SJCRH30 (cell line): ENCODE measurements around the gene NR2F6. TPM values are rescaled to one million over a fixed set of nuclear protein-coding genes. Genes with fewer than 3 reads are reported as not detected.
"Not testable (repeated sequence)": the region's sequence is repeated elsewhere in the genome, so short reads cannot be mapped to it uniquely, and the experiment has no call there.

Experiments
- DNase-seq, 2 experiments: peaks; one replicate each; pipeline ENCODE4 v3.0.0-alpha.2; 2015 to 2020
- H3K27ac ChIP-seq: fragments of 250-450 bp; sonication (Bioruptor Pico); 2 replicates; pipeline ENCODE4 v1.5.1; 2020; ENCODE audit warnings: mild to moderate bottlenecking, moderate library complexity
- H3K27me3 ChIP-seq: fragments of 250-450 bp; sonication (Bioruptor Pico); 2 replicates; pipeline ENCODE4 v1.5.1; 2020; ENCODE audit warnings: mild to moderate bottlenecking, moderate library complexity
- H3K36me3 ChIP-seq: fragments of 250-450 bp; sonication (Bioruptor Pico); 2 replicates; pipeline ENCODE4 v1.5.1; 2020; ENCODE audit warnings: mild to moderate bottlenecking, moderate library complexity
- H3K4me1 ChIP-seq: fragments of 250-450 bp; sonication (Bioruptor Pico); 2 replicates; pipeline ENCODE4 v1.5.1; 2020; ENCODE audit warnings: mild to moderate bottlenecking, moderate library complexity
- H3K4me3 ChIP-seq: fragments of 250-450 bp; sonication (Bioruptor Pico); 2 replicates; pipeline ENCODE4 v1.5.1; 2020; ENCODE audit warnings: mild to moderate bottlenecking, moderate library complexity
- H3K9me3 ChIP-seq: fragments of 250-450 bp; sonication (Bioruptor Pico); replicated peaks from 2 replicates; pipeline ENCODE4 v1.5.1; 2020; ENCODE audit warnings: mild to moderate bottlenecking, moderate library complexity
- total RNA-seq: library from RNA; depleted of rRNA; stranded (reverse); fragments of >200 nt; shearing (Covaris generic); gene quantifications from 2 replicates; pipeline ENCODE4 v1.2.3, GENCODE V29; 2014; rRNA removed

Gene NR2F6
- total RNA-seq, 1 experiment from 2014 or later: 41.0 TPM

- no peak for DNase-seq
- H3K9me3 ChIP-seq: no peaks in the 10 kb centered on the region
- H3K27ac ChIP-seq: no peak overlapping the region
- H3K4me3 ChIP-seq: no peak overlapping the region
- peaks cover 50% of the 10 kb centered on the region for H3K36me3 ChIP-seq
- no peaks in the 10 kb centered on the region for H3K27me3 ChIP-seq
- H3K4me1 ChIP-seq: no peaks in the 10 kb centered on the region
These were observed 45.2 kb downstream of the NR2F6 start for GRCh38 chr19:17200408-17201079.

- Histone ChIP-seq H3K9me3 (no peaks in the 10 kb centered on the region), H3K4me1 (no peaks in the 10 kb centered on the region), H3K36me3 (peaks cover 68% of the 10 kb centered on the region), H3K27ac (no peak overlapping the region), H3K4me3 (no peak overlapping the region), H3K27me3 (no peaks in the 10 kb centered on the region)
- DNase-seq: no peak
These were observed 48.1 kb downstream of the NR2F6 start for GRCh38 chr19:17197666-17198065.

- no peak for DNase-seq
- H3K27me3 ChIP-seq: no peaks in the 10 kb centered on the region
- H3K36me3 ChIP-seq: peaks cover 66% of the 10 kb centered on the region
- no peaks in the 10 kb centered on the region for H3K4me1 ChIP-seq
- H3K4me3 ChIP-seq: no peak overlapping the region
- no peak overlapping the region for H3K27ac ChIP-seq
- no peaks in the 10 kb centered on the region for H3K9me3 ChIP-seq
These were observed 49.1 kb downstream of the NR2F6 start for GRCh38 chr19:17196610-17197009.

- no peaks in the 10 kb centered on the region for H3K9me3 ChIP-seq
- DNase-seq: no peak
- no peak overlapping the region for H3K4me3 ChIP-seq
- no peak overlapping the region for H3K27ac ChIP-seq
- no peaks in the 10 kb centered on the region for H3K27me3 ChIP-seq
- peaks cover 62% of the 10 kb centered on the region for H3K36me3 ChIP-seq
- no peaks in the 10 kb centered on the region for H3K4me1 ChIP-seq
These were observed 50.6 kb downstream of the NR2F6 start for GRCh38 chr19:17195106-17195505.

GRCh38 chr19:17194608-17195007 is 51.1 kb downstream of the NR2F6 start:
- DNase-seq: no peak
- Histone ChIP-seq H3K4me1 (no peaks in the 10 kb centered on the region), H3K27ac (no peak overlapping the region), H3K36me3 (peaks cover 60% of the 10 kb centered on the region), H3K27me3 (no peaks in the 10 kb centered on the region), H3K9me3 (no peaks in the 10 kb centered on the region), H3K4me3 (no peak overlapping the region)

- H3K4me3 ChIP-seq: no peak overlapping the region
- DNase-seq: no peak
- no peaks in the 10 kb centered on the region for H3K4me1 ChIP-seq
- H3K27me3 ChIP-seq: no peaks in the 10 kb centered on the region
- H3K27ac ChIP-seq: no peak overlapping the region
- H3K36me3 ChIP-seq: peaks cover 64% of the 10 kb centered on the region
- no peaks in the 10 kb centered on the region for H3K9me3 ChIP-seq
These were observed 53.0 kb downstream of the NR2F6 start for GRCh38 chr19:17192751-17193150.

- not testable (repeated sequence) for H3K27me3 ChIP-seq, H3K4me1 ChIP-seq, H3K4me3 ChIP-seq, H3K27ac ChIP-seq, H3K9me3 ChIP-seq, DNase-seq
- H3K36me3 ChIP-seq: peaks cover 63% of the 10 kb centered on the region
These were observed 54.0 kb downstream of the NR2F6 start for GRCh38 chr19:17191736-17192135.

GRCh38 chr19:17185590-17185989 is 60.1 kb downstream of the NR2F6 start:
- DNase-seq: no peak
- H3K4me1 ChIP-seq: no peaks in the 10 kb centered on the region
- peaks cover 27% of the 10 kb centered on the region for H3K36me3 ChIP-seq
- no peak overlapping the region for H3K4me3 ChIP-seq
- no peak overlapping the region for H3K27ac ChIP-seq
- no peaks in the 10 kb centered on the region for H3K27me3 ChIP-seq
- H3K9me3 ChIP-seq: no peaks in the 10 kb centered on the region

- peaks cover 24% of the 10 kb centered on the region for H3K36me3 ChIP-seq
- H3K4me3 ChIP-seq: no peak overlapping the region
- H3K27me3 ChIP-seq: no peaks in the 10 kb centered on the region
- H3K4me1 ChIP-seq: no peaks in the 10 kb centered on the region
- no peak overlapping the region for H3K27ac ChIP-seq
- DNase-seq: no peak
- H3K9me3 ChIP-seq: no peaks in the 10 kb centered on the region
These were observed 61.3 kb downstream of the NR2F6 start for GRCh38 chr19:17184371-17184841.

GRCh38 chr19:17183858-17184321 is 61.8 kb downstream of the NR2F6 start:
- no peaks in the 10 kb centered on the region for H3K9me3 ChIP-seq
- no peak for DNase-seq
- H3K4me1 ChIP-seq: no peaks in the 10 kb centered on the region
- no peaks in the 10 kb centered on the region for H3K27me3 ChIP-seq
- H3K36me3 ChIP-seq: peaks cover 27% of the 10 kb centered on the region
- no peak overlapping the region for H3K27ac ChIP-seq
- H3K4me3 ChIP-seq: no peak overlapping the region

- H3K36me3 ChIP-seq: peaks cover 25% of the 10 kb centered on the region
- no peak overlapping the region for H3K27ac ChIP-seq
- no peak overlapping the region for H3K4me3 ChIP-seq
- H3K9me3 ChIP-seq: no peaks in the 10 kb centered on the region
- H3K4me1 ChIP-seq: no peaks in the 10 kb centered on the region
- DNase-seq: no peak
- no peaks in the 10 kb centered on the region for H3K27me3 ChIP-seq
These were observed 62.4 kb downstream of the NR2F6 start for GRCh38 chr19:17183271-17183761.

Other genes with a start within 250 kb of the NR2F6 start
- 0.08 and 0.34 TPM in 2 replicates for gene CPAMD8, start 219.1 kb downstream of the NR2F6 start, total RNA-seq
- 22.9 and 23.9 TPM in 2 replicates for gene HAUS8, start 170.5 kb downstream of the NR2F6 start, total RNA-seq
- 47.7 and 48.4 TPM in 2 replicates for gene MYO9B, start 170.1 kb downstream of the NR2F6 start, total RNA-seq
- 9.9 and 11.0 TPM in 2 replicates for gene USE1, start 30.6 kb downstream of the NR2F6 start, total RNA-seq
- 5.1 and 5.3 TPM in 2 replicates for gene OCEL1, start 19.7 kb downstream of the NR2F6 start, total RNA-seq
- gene USHBP1, start 18.8 kb upstream of the NR2F6 start, total RNA-seq: 0.04 TPM in 1 of 2 replicates, not detected in the other
- 96.0 and 98.5 TPM in 2 replicates for gene BABAM1, start 21.5 kb upstream of the NR2F6 start, total RNA-seq
- gene ANKLE1, start 36.0 kb upstream of the NR2F6 start, total RNA-seq: 0.49 and 0.66 TPM in 2 replicates
- gene ABHD8, start 57.5 kb upstream of the NR2F6 start, total RNA-seq: 26.4 and 27.2 TPM in 2 replicates
- 68.5 and 69.0 TPM in 2 replicates for gene MRPL34, start 60.0 kb upstream of the NR2F6 start, total RNA-seq
- 34.2 and 37.5 TPM in 2 replicates for gene DDA1, start 63.6 kb upstream of the NR2F6 start, total RNA-seq
- gene ANO8, start 88.9 kb upstream of the NR2F6 start, total RNA-seq: 2.7 and 3.0 TPM in 2 replicates
- 27.6 and 31.2 TPM in 2 replicates for gene GTPBP3, start 91.6 kb upstream of the NR2F6 start, total RNA-seq
- not detected in 2 replicates for gene PLVAP, start 131.4 kb upstream of the NR2F6 start, total RNA-seq
- gene CCDC194, start 148.3 kb upstream of the NR2F6 start, total RNA-seq: not detected in 2 replicates
- 19.9 and 20.6 TPM in 2 replicates for gene BST2, start 159.7 kb upstream of the NR2F6 start, total RNA-seq
- gene MVB12A, start 174.1 kb upstream of the NR2F6 start, total RNA-seq: 34.4 and 41.2 TPM in 2 replicates
- 0.10 TPM in 1 of 2 replicates, not detected in the other for gene TMEM221, start 202.7 kb upstream of the NR2F6 start, total RNA-seq
- not detected in 2 replicates for gene NXNL1, start 215.0 kb upstream of the NR2F6 start, total RNA-seq
- 5.9 and 7.4 TPM in 2 replicates for gene SLC27A1, start 224.6 kb upstream of the NR2F6 start, total RNA-seq